Neutrophil (primary cell): Measurements from ENCODE around the gene IL12RB2.
"Not testable (repeated sequence)": the region's sequence is repeated elsewhere in the genome, so short reads cannot be mapped to it uniquely, and the experiment has no call there.

Experiments used
- H3K27ac ChIP-seq: fragments of 200-600 bp; sonication (generic); 2 replicates; pipeline ENCODE4 v1.5.1; 2016; ENCODE audit warnings: mild to moderate bottlenecking, moderate library complexity
- H3K27me3 ChIP-seq: fragments of 200-600 bp; sonication (generic); 2 replicates; pipeline ENCODE4 v1.6.0; 2016; ENCODE audit warnings: mild to moderate bottlenecking
- H3K36me3 ChIP-seq: fragments of 200-600 bp; sonication (generic); 2 replicates; pipeline ENCODE4 v1.5.1; 2017
- H3K4me1 ChIP-seq, 2 experiments: fragments of 200-600 bp in 1 of 2; sonication (generic) in 1 of 2; 1 replicate in 1 of 2; 2 replicates in 1 of 2; pipeline versions ENCODE4 v1.5.1 to v1.6.1; 2013 to 2016; ENCODE audit warnings: low read depth in 1 of 2, low read length in 1 of 2, mild to moderate bottlenecking in 1 of 2, moderate library complexity in 1 of 2; ENCODE audit not compliant: control insufficient read depth in 1 of 2, insufficient read depth in 1 of 2
- H3K4me3 ChIP-seq, 2 experiments: fragments of 200-600 bp in 1 of 2; sonication (generic) in 1 of 2; 1 replicate in 1 of 2; 2 replicates in 1 of 2; pipeline ENCODE4 v1.5.1; 2013 to 2016; ENCODE audit warnings: low read depth in 1 of 2, low read length in 1 of 2, mild to moderate bottlenecking in 1 of 2, moderate library complexity in 1 of 2
- H3K9me3 ChIP-seq: fragments of 200-600 bp; sonication (generic); 2 replicates; pipeline ENCODE4 v1.5.1; 2016
- CTCF ChIP-seq: fragments of 200-600 bp; sonication (generic); IDR thresholded peaks from 2 replicates; pipeline ENCODE4 v1.5.1; 2016; ENCODE audit warnings: antibody characterized with exemption

Gene IL12RB2

GRCh38 chr1:67399199-67399993 lies 91.7 kb downstream of the IL12RB2 start:
- Histone ChIP-seq H3K4me3 (no peak overlapping the region), H3K27ac (no peak overlapping the region), H3K4me1 (no peaks in the 10 kb centered on the region), H3K27me3 (no peaks in the 10 kb centered on the region), H3K36me3 (no peaks in the 10 kb centered on the region), H3K9me3 (no peaks in the 10 kb centered on the region)
- no peak for TF ChIP-seq CTCF

GRCh38 chr1:67400029-67400786 lies 92.5 kb downstream of the IL12RB2 start:
- not testable (repeated sequence) for H3K27ac ChIP-seq, H3K4me1 ChIP-seq, H3K4me3 ChIP-seq

GRCh38 chr1:67401443-67401842 lies 93.8 kb downstream of the IL12RB2 start:
- Histone ChIP-seq H3K36me3 (no peaks in the 10 kb centered on the region), H3K9me3 (no peaks in the 10 kb centered on the region), H3K27me3 (no peaks in the 10 kb centered on the region), H3K4me1 (no peaks in the 10 kb centered on the region), H3K27ac (no peak overlapping the region), H3K4me3 (no peak overlapping the region)
- no peak for TF ChIP-seq CTCF

More at GRCh38 chr1:67400029-67400786, 92.5 kb downstream of the IL12RB2 start:
- not testable (repeated sequence) for H3K9me3 ChIP-seq, H3K27me3 ChIP-seq, H3K36me3 ChIP-seq

GRCh38 chr1:67404212-67404620 lies 96.5 kb downstream of the IL12RB2 start:
- no peak for TF ChIP-seq CTCF
- Histone ChIP-seq H3K27ac (no peak overlapping the region), H3K4me3 (no peak overlapping the region), H3K9me3 (no peaks in the 10 kb centered on the region), H3K27me3 (no peaks in the 10 kb centered on the region), H3K4me1 (no peaks in the 10 kb centered on the region), H3K36me3 (no peaks in the 10 kb centered on the region)

- no peaks in the 10 kb centered on the region for H3K9me3 ChIP-seq
- H3K27me3 ChIP-seq = no peaks in the 10 kb centered on the region
- no peaks in the 10 kb centered on the region for H3K4me1 ChIP-seq
- no peak overlapping the region for H3K27ac ChIP-seq
- no peaks in the 10 kb centered on the region for H3K36me3 ChIP-seq
- H3K4me3 ChIP-seq = no peak overlapping the region
- no peak for TF ChIP-seq CTCF
These were observed 98.0 kb downstream of the IL12RB2 start for GRCh38 chr1:67405473-67406245.
